ENCODE data around the gene CD164.

Gene CD164

GRCh38 chr6:109347779-109348178 is 34.5 kb downstream of the CD164 start:
- Histone ChIP-seq H3K4me3 (ENCODE audit: low read length) (no peak overlapping the region), H2AFZ (ENCODE audit: low read length) (no peak overlapping the region), H3K27ac (ENCODE audit: low read length) (no peak overlapping the region), H3K79me2 (ENCODE audit: low read length) (no peaks in the 10 kb centered on the region), H3K9me2 (replicated peaks; ENCODE audit: insufficient read depth, low read length) (no peaks in the 10 kb centered on the region), H3K9ac (ENCODE audit: low read length) (no peak overlapping the region), H3K4me1 (ENCODE audit: low read length) (no peaks in the 10 kb centered on the region), H3K9me3 (replicated peaks; ENCODE audit: insufficient read depth, low read length) (no peaks in the 10 kb centered on the region), H3F3A (ENCODE audit: insufficient read depth, low read length) (no peaks in the 10 kb centered on the region), H3K36me3 (replicated peaks; ENCODE audit: insufficient read depth, low read length) (no peaks in the 10 kb centered on the region), H3K4me2 (ENCODE audit: low read depth, low read length) (no peak overlapping the region), H3K27me3 (replicated peaks; ENCODE audit: insufficient read depth, low read length) (no peaks in the 10 kb centered on the region), H4K20me1 (ENCODE audit: insufficient read depth, low read length) (no peaks in the 10 kb centered on the region)
- TF ChIP-seq, protein P1, sequence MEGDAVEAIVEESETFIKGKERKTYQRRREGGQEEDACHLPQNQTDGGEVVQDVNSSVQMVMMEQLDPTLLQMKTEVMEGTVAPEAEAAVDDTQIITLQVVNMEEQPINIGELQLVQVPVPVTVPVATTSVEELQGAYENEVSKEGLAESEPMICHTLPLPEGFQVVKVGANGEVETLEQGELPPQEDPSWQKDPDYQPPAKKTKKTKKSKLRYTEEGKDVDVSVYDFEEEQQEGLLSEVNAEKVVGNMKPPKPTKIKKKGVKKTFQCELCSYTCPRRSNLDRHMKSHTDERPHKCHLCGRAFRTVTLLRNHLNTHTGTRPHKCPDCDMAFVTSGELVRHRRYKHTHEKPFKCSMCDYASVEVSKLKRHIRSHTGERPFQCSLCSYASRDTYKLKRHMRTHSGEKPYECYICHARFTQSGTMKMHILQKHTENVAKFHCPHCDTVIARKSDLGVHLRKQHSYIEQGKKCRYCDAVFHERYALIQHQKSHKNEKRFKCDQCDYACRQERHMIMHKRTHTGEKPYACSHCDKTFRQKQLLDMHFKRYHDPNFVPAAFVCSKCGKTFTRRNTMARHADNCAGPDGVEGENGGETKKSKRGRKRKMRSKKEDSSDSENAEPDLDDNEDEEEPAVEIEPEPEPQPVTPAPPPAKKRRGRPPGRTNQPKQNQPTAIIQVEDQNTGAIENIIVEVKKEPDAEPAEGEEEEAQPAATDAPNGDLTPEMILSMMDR (IDR thresholded peaks at IDR 0.05; ENCODE audit: low read length), result no peak
- TF ChIP-seq EZH2phosphoT487 (IDR thresholded peaks at IDR 0.05; ENCODE audit: low read length) (no peak), EZH2 (optimal IDR thresholded peaks at IDR 0.05; ENCODE audit: low read depth, low read length) (no peak)
- no peak for DNase-seq

- Histone ChIP-seq H2AFZ (ENCODE audit: low read length) (no peak overlapping the region), H3K79me2 (ENCODE audit: low read length) (no peaks in the 10 kb centered on the region), H3K9ac (ENCODE audit: low read length) (no peak overlapping the region), H3K27me3 (replicated peaks; ENCODE audit: insufficient read depth, low read length) (no peaks in the 10 kb centered on the region), H3K36me3 (replicated peaks; ENCODE audit: insufficient read depth, low read length) (no peaks in the 10 kb centered on the region), H3K9me2 (replicated peaks; ENCODE audit: insufficient read depth, low read length) (no peaks in the 10 kb centered on the region), H3F3A (ENCODE audit: insufficient read depth, low read length) (no peaks in the 10 kb centered on the region), H4K20me1 (ENCODE audit: insufficient read depth, low read length) (no peaks in the 10 kb centered on the region), H3K4me1 (ENCODE audit: low read length) (no peaks in the 10 kb centered on the region), H3K4me3 (ENCODE audit: low read length) (no peak overlapping the region), H3K27ac (ENCODE audit: low read length) (no peak overlapping the region), H3K4me2 (ENCODE audit: low read depth, low read length) (no peak overlapping the region), H3K9me3 (replicated peaks; ENCODE audit: insufficient read depth, low read length) (no peaks in the 10 kb centered on the region)
- TF ChIP-seq, protein P1 (IDR thresholded peaks at IDR 0.05; ENCODE audit: low read length), result no peak
- TF ChIP-seq EZH2 (optimal IDR thresholded peaks at IDR 0.05; ENCODE audit: low read depth, low read length), result no peak
- no peak for TF ChIP-seq EZH2phosphoT487 (IDR thresholded peaks at IDR 0.05; ENCODE audit: low read length)
- no peak for DNase-seq
Observed at GRCh38 chr6:109345986-109346385, 36.3 kb downstream of the CD164 start.

- Histone ChIP-seq H3K27me3 (replicated peaks; ENCODE audit: insufficient read depth, low read length) (no peaks in the 10 kb centered on the region), H3F3A (ENCODE audit: insufficient read depth, low read length) (no peaks in the 10 kb centered on the region)
- no peak for DNase-seq
Observed at GRCh38 chr6:109344226-109344625, 38.0 kb downstream of the CD164 start.

More at GRCh38 chr6:109344226-109344625, 38.0 kb downstream of the CD164 start:
- Histone ChIP-seq H3K9ac (ENCODE audit: low read length) (no peak overlapping the region), H2AFZ (ENCODE audit: low read length) (no peak overlapping the region), H3K9me3 (replicated peaks; ENCODE audit: insufficient read depth, low read length) (no peaks in the 10 kb centered on the region), H3K27ac (ENCODE audit: low read length) (no peak overlapping the region), H4K20me1 (ENCODE audit: insufficient read depth, low read length) (no peaks in the 10 kb centered on the region), H3K4me2 (ENCODE audit: low read depth, low read length) (no peak overlapping the region), H3K36me3 (replicated peaks; ENCODE audit: insufficient read depth, low read length) (no peaks in the 10 kb centered on the region), H3K4me1 (ENCODE audit: low read length) (no peaks in the 10 kb centered on the region), H3K79me2 (ENCODE audit: low read length) (no peaks in the 10 kb centered on the region), H3K9me2 (replicated peaks; ENCODE audit: insufficient read depth, low read length) (no peaks in the 10 kb centered on the region), H3K4me3 (ENCODE audit: low read length) (no peak overlapping the region)
- TF ChIP-seq, protein P1 (IDR thresholded peaks at IDR 0.05; ENCODE audit: low read length), result no peak
- TF ChIP-seq EZH2phosphoT487 (IDR thresholded peaks at IDR 0.05; ENCODE audit: low read length) (no peak), EZH2 (optimal IDR thresholded peaks at IDR 0.05; ENCODE audit: low read depth, low read length) (no peak)
